Measurements from ENCODE around the gene HASPIN.
A peak's percentile ranks its signal among the peaks of the same experiment; 100 is the strongest.

Gene HASPIN

DNA sequence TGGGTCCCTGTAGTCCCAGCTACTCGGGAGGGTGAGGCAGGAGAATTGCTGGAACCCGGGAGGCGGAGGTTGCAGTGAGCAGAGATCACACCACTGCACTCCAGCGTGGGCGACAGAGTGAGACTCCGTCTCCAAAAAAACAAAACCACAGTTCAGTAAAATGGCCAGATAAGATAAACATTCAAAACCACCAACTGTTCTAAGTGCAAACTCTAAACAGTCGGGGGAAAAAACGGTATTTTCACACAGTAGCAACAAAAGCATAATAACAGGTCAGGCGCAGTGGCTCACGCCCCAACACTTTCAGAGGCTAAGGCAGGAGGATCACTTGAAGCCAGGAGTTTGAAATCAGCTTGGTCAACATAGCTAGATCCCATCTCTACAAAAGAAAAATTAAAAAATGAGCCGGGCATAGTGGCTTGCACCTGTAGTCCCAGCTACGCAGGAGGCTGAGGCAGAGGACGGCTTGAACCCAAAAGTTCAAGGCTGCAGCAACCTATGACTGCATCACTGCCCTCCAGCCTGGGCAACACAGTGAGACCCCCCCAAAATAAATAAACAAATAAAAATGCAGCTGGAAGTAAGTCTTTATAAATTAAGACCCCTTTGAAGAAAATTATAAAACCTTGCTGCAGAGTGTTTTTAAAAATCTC, 10.8 kb upstream of the HASPIN start:
- no CpG with 5 or more reads among the region's 13 CpGs for WGBS (ENCODE audit: extremely low coverage, insufficient coverage, insufficient read length)
- no peak overlapping the region for H2BK12ac ChIP-seq (ENCODE audit: low read length)

DNA sequence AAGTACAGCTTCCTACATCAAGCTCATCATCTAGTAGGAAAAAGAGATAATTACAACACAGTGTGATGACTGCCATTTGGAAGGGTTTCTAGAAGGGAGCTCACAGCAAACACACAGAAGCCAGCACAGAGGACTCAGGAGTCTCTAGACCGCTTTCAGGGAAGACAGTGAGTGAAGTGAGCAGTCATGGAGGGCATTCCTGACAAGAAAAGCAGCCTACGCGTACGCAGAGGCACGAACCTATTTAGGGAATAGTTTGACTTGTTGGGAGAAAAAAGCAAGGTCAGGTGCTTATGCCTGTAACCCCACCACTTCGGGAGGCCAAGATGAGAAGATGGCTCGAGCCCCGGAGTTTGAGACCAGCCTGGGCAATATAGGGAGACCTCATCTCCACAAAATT, 8.4 kb upstream of the HASPIN start:
- Histone ChIP-seq H2AK5ac (ENCODE audit: low read length) (no peak overlapping the region), H3K36me3 (ENCODE audit: control insufficient read depth in 1 of 2, insufficient read depth in 2 of 2, low read length in 2 of 2) (peaks cover 21 to 44% of the 10 kb centered on the region in 2 experiments), H3K27ac (ENCODE audit: low read depth, low read length) (no peak overlapping the region), H3K14ac (ENCODE audit: low read length) (no peak overlapping the region), H4K12ac (ENCODE audit: low read depth, low read length) (no peak overlapping the region), H3K27me3 (ENCODE audit: insufficient read depth, low read length) (no peaks in the 10 kb centered on the region), H3K4me3 (ENCODE audit: low read depth, low read length) (no peak overlapping the region), H2BK12ac (ENCODE audit: low read length) (no peak overlapping the region), H2AFZ (ENCODE audit: insufficient read depth, low read length, poor library complexity) (no peak overlapping the region), H3K9ac (ENCODE audit: low read length) (no peak overlapping the region), H3K18ac (ENCODE audit: low read length) (no peak overlapping the region), H3K23ac (ENCODE audit: low read length) (peak overlapping the region; percentile 3), H2BK120ac (ENCODE audit: insufficient read depth, low read length, poor library complexity) (no peak overlapping the region), H3K4ac (ENCODE audit: low read depth, low read length) (no peak overlapping the region), H3K4me2 (ENCODE audit: low read length) (no peak overlapping the region), H3K79me2 (ENCODE audit: control insufficient read depth, insufficient read depth, low read length, poor library complexity) (no peaks in the 10 kb centered on the region), H2BK5ac (ENCODE audit: low read depth, low read length, poor library complexity) (no peak overlapping the region), H4K91ac (ENCODE audit: low read depth, low read length) (no peak overlapping the region), H3K4me1 (ENCODE audit: control insufficient read depth in 1 of 2, insufficient read depth in 2 of 2, low read length in 2 of 2) (no peaks in the 10 kb centered on the region), H3K9me3 (ENCODE audit: insufficient read depth, low read depth, low read length) (no peaks in the 10 kb centered on the region), H4K8ac (ENCODE audit: low read depth, low read length) (no peak overlapping the region), H3K79me1 (ENCODE audit: low read length) (no peaks in the 10 kb centered on the region)
- DNase-seq, result no peak
- no CpG with 5 or more reads among the region's 8 CpGs for WGBS (ENCODE audit: extremely low coverage, insufficient coverage, insufficient read length)

More for the DNA sequence above, 10.8 kb upstream of the HASPIN start:
- no peak overlapping the region for H2AK5ac ChIP-seq (ENCODE audit: low read length)
- no peak overlapping the region for H4K8ac ChIP-seq (ENCODE audit: low read depth, low read length)
- no peaks in the 10 kb centered on the region for H3K27me3 ChIP-seq (ENCODE audit: insufficient read depth, low read length)
- no peak overlapping the region for H3K4ac ChIP-seq (ENCODE audit: low read depth, low read length)
- H3K27ac ChIP-seq (ENCODE audit: low read depth, low read length), result no peak overlapping the region
- H4K91ac ChIP-seq (ENCODE audit: low read depth, low read length), result no peak overlapping the region
- H2BK120ac ChIP-seq (ENCODE audit: insufficient read depth, low read length, poor library complexity), result no peak overlapping the region
- H3K4me2 ChIP-seq (ENCODE audit: low read length), result no peak overlapping the region
- no peak overlapping the region for H3K14ac ChIP-seq (ENCODE audit: low read length)
- H2AFZ ChIP-seq (ENCODE audit: insufficient read depth, low read length, poor library complexity), result no peak overlapping the region
- H3K23ac ChIP-seq (ENCODE audit: low read length), result no peak overlapping the region
- no peaks in the 10 kb centered on the region for H3K79me1 ChIP-seq (ENCODE audit: low read length)
- no peaks in the 10 kb centered on the region for H3K79me2 ChIP-seq (ENCODE audit: control insufficient read depth, insufficient read depth, low read length, poor library complexity)
- H2BK5ac ChIP-seq (ENCODE audit: low read depth, low read length, poor library complexity), result no peak overlapping the region
- no peak overlapping the region for H3K18ac ChIP-seq (ENCODE audit: low read length)
- H3K4me3 ChIP-seq (ENCODE audit: low read depth, low read length), result no peak overlapping the region
- H4K12ac ChIP-seq (ENCODE audit: low read depth, low read length), result no peak overlapping the region
- no peak overlapping the region for H3K9ac ChIP-seq (ENCODE audit: low read length)
- no peak for DNase-seq
- H3K4me1 ChIP-seq (ENCODE audit: control insufficient read depth in 1 of 2, insufficient read depth in 2 of 2, low read length in 2 of 2), result no peaks in the 10 kb centered on the region
- peaks cover 19 to 39% of the 10 kb centered on the region in 2 experiments for H3K36me3 ChIP-seq (ENCODE audit: control insufficient read depth in 1 of 2, insufficient read depth in 2 of 2, low read length in 2 of 2)
- H3K9me3 ChIP-seq (ENCODE audit: insufficient read depth, low read depth, low read length), result no peaks in the 10 kb centered on the region

DNA sequence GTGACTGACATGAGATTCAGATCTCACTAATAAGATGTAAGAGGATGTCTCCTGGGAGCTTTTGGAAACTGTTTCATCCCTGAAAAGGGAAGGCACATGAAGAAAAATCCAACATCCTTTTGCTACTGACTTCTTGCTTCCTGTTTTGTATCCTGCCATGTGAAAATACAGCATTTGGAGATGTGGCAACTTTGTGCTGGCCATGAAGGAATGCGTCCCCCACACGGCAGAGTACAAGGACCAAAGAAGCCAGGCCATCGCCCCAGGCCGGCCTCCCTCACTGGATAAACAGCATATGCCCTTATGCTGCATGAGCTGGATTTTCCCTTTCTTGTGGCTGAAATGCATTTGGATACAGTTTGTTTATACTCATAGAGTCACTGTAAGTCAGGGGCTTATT, 5.5 kb upstream of the HASPIN start:
- H4K12ac ChIP-seq (ENCODE audit: low read depth, low read length), result no peak overlapping the region
- no peak overlapping the region for H3K9ac ChIP-seq (ENCODE audit: low read length)

DNA sequence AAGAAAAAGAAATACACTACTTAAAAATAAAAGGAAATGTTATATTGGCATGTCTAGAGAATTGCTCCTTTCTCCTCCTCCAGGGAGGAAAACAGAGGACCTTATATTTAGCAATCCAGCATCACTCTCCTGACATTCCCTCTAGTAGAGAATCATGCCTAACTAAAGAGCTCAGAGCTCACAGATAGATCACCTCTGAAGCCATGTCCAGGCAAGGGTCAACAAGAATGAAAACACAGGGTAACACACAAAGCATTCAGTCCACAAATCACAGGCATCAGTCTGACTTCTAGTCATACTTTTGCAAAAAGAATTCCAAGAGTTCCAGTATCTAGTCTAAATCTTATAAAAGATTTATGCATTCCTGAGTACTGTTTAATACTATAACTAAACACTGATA, 4.4 kb upstream of the HASPIN start:
- Histone ChIP-seq H3K27ac (ENCODE audit: low read depth, low read length) (no peak overlapping the region), H3K4me2 (ENCODE audit: low read length) (no peak overlapping the region), H3K4me1 (ENCODE audit: control insufficient read depth in 1 of 2, insufficient read depth in 2 of 2, low read length in 2 of 2) (peaks cover 2 to 3% of the 10 kb centered on the region in 2 experiments)

More for the DNA sequence above, 5.5 kb upstream of the HASPIN start:
- no peak overlapping the region for H3K4me2 ChIP-seq (ENCODE audit: low read length)
- no peaks in the 10 kb centered on the region for H3K9me3 ChIP-seq (ENCODE audit: insufficient read depth, low read depth, low read length)
- H3K4me3 ChIP-seq (ENCODE audit: low read depth, low read length), result no peak overlapping the region
- no peak overlapping the region for H3K23ac ChIP-seq (ENCODE audit: low read length)
- H4K91ac ChIP-seq (ENCODE audit: low read depth, low read length), result no peak overlapping the region
- H3K79me2 ChIP-seq (ENCODE audit: control insufficient read depth, insufficient read depth, low read length, poor library complexity), result peaks cover under 1% of the 10 kb centered on the region
- H2BK12ac ChIP-seq (ENCODE audit: low read length), result no peak overlapping the region
- peaks cover 2 to 3% of the 10 kb centered on the region in 2 experiments for H3K4me1 ChIP-seq (ENCODE audit: control insufficient read depth in 1 of 2, insufficient read depth in 2 of 2, low read length in 2 of 2)
- H2BK5ac ChIP-seq (ENCODE audit: low read depth, low read length, poor library complexity), result no peak overlapping the region
- WGBS (ENCODE audit: extremely low coverage, insufficient coverage, insufficient read length), result no CpG with 5 or more reads among the region's 4 CpGs
- H2AK5ac ChIP-seq (ENCODE audit: low read length), result no peak overlapping the region
- H3K79me1 ChIP-seq (ENCODE audit: low read length), result no peaks in the 10 kb centered on the region
- no peak overlapping the region for H3K18ac ChIP-seq (ENCODE audit: low read length)
- no peak overlapping the region for H2AFZ ChIP-seq (ENCODE audit: insufficient read depth, low read length, poor library complexity)
- no peak overlapping the region for H4K8ac ChIP-seq (ENCODE audit: low read depth, low read length)
- H3K27me3 ChIP-seq (ENCODE audit: insufficient read depth, low read length), result no peaks in the 10 kb centered on the region
- no peak for DNase-seq
- H3K14ac ChIP-seq (ENCODE audit: low read length), result no peak overlapping the region
- no peak overlapping the region for H2BK120ac ChIP-seq (ENCODE audit: insufficient read depth, low read length, poor library complexity)
- H3K4ac ChIP-seq (ENCODE audit: low read depth, low read length), result no peak overlapping the region
- no peak overlapping the region for H3K27ac ChIP-seq (ENCODE audit: low read depth, low read length)
- peaks cover 17 to 34% of the 10 kb centered on the region in 2 experiments for H3K36me3 ChIP-seq (ENCODE audit: control insufficient read depth in 1 of 2, insufficient read depth in 2 of 2, low read length in 2 of 2)

More for the DNA sequence above, 4.4 kb upstream of the HASPIN start:
- Histone ChIP-seq H3K4me3 (ENCODE audit: low read depth, low read length) (no peak overlapping the region), H3K14ac (ENCODE audit: low read length) (no peak overlapping the region), H2AK5ac (ENCODE audit: low read length) (no peak overlapping the region), H2BK120ac (ENCODE audit: insufficient read depth, low read length, poor library complexity) (no peak overlapping the region), H3K36me3 (ENCODE audit: control insufficient read depth in 1 of 2, insufficient read depth in 2 of 2, low read length in 2 of 2) (peaks cover 17 to 33% of the 10 kb centered on the region in 2 experiments), H4K91ac (ENCODE audit: low read depth, low read length) (no peak overlapping the region), H3K9ac (ENCODE audit: low read length) (no peak overlapping the region), H4K12ac (ENCODE audit: low read depth, low read length) (no peak overlapping the region), H3K23ac (ENCODE audit: low read length) (no peak overlapping the region), H3K18ac (ENCODE audit: low read length) (no peak overlapping the region), H3K79me1 (ENCODE audit: low read length) (peaks cover 9% of the 10 kb centered on the region), H2BK12ac (ENCODE audit: low read length) (no peak overlapping the region), H3K4ac (ENCODE audit: low read depth, low read length) (no peak overlapping the region), H4K8ac (ENCODE audit: low read depth, low read length) (no peak overlapping the region), H2AFZ (ENCODE audit: insufficient read depth, low read length, poor library complexity) (no peak overlapping the region), H3K79me2 (ENCODE audit: control insufficient read depth, insufficient read depth, low read length, poor library complexity) (peaks cover 10% of the 10 kb centered on the region), H3K27me3 (ENCODE audit: insufficient read depth, low read length) (no peaks in the 10 kb centered on the region), H3K9me3 (ENCODE audit: insufficient read depth, low read depth, low read length) (no peaks in the 10 kb centered on the region), H2BK5ac (ENCODE audit: low read depth, low read length, poor library complexity) (no peak overlapping the region)
- DNase-seq, result peak; percentile 48 to 81

Measured in trophoblast cell (in vitro differentiated cells and primary cell).